IPS DF 4.7 (cell line): ENCODE data around the gene C4orf51.

Experiments
- DNase-seq: peaks from one replicate; pipeline ENCODE4 v3.0.0-alpha.2; 2013; ENCODE audit warnings: low spot score; ENCODE audit errors: extremely low read depth

C4orf51 gene

GRCh38 chr4:145755802-145756201 lies 75.9 kb downstream of the C4orf51 start:
- DNase-seq = no peak

GRCh38 chr4:145756244-145756643 lies 76.3 kb downstream of the C4orf51 start:
- no peak for DNase-seq

GRCh38 chr4:145757188-145757587 lies 77.2 kb downstream of the C4orf51 start:
- no peak for DNase-seq

GRCh38 chr4:145760176-145760575 lies 80.2 kb downstream of the C4orf51 start:
- DNase-seq = no peak

GRCh38 chr4:145760961-145761929 lies 81.3 kb downstream of the C4orf51 start:
- DNase-seq = no peak

GRCh38 chr4:145762719-145763118 lies 82.8 kb downstream of the C4orf51 start:
- no peak for DNase-seq

GRCh38 chr4:145763399-145763798 lies 83.5 kb downstream of the C4orf51 start:
- DNase-seq = no peak

DNA sequence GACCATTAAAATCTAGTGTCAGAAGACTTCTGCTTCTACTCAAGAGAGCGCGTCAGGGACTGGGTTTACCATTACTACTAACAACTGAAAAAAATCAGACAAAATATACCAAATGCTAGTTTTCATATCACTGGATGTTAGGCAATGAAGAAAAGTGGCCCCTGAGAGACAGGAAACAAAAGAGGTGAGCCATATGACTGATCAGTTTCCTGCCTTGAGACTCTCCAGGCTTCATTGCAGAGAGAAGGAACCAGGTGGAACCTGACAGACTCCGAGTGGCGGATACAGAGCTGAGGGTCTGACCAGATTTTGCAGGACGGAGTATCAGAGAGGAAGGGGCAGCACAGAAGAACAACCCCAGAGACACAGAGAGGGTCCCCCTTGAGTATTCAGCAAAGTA lies 86.3 kb downstream of the C4orf51 start:
- DNase-seq = no peak

GRCh38 chr4:145769450-145770037 lies 89.6 kb downstream of the C4orf51 start:
- no peak for DNase-seq

- no peak for DNase-seq
Measured at GRCh38 chr4:145770124-145770523, 90.2 kb downstream of the C4orf51 start.

DNA sequence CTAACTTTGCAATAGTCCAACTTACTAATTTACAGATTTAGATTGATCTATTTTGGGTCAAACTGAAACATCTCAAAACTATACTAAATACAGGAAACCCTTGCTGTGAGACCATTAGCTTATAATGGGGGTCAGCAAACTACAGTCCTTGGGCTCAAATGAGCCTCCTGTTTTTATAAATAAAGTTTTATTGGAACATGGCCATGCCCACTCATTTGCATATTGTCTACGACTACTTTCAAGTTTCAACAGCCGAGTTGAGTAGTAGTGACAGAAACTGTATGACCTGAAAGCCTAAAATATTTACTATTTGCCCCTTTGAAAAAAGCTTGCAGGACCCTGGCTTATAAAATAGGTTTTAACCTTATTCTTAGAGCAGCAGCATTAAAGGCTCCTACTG lies 92.4 kb downstream of the C4orf51 start:
- no peak for DNase-seq

DNA sequence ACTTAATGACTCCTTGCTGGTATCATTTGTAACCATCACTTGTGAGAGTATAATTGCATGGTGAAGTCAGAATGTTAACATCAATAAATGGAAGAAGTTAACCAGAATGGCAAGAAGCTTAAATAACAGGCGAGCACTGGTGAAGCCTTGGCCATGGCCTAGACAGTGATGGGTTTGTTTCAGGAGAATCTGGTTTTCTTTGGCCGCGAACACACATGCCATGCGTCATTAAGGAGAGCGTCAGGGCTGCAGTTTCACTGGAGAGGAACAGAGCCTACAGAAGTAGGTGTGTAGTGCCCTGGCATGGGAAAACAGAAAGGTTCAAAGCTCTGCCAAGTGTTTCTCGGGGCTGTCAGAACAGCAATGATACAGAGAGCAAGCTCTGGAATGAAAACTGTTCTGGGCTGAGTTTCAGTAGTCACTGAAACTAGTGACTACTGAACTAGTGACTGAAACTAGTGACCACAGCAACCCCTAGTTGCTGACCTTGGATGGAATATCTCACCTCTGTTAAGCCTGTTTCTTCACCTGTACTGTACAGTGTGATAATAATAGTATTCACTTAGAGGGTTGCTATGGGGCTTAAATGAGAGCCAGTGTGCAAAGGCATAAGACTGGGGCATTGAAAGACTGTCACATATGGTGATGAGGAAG lies 93.8 kb downstream of the C4orf51 start:
- DNase-seq = no peak

- DNase-seq = no peak
Measured at GRCh38 chr4:145774473-145774872, 94.5 kb downstream of the C4orf51 start.

DNA sequence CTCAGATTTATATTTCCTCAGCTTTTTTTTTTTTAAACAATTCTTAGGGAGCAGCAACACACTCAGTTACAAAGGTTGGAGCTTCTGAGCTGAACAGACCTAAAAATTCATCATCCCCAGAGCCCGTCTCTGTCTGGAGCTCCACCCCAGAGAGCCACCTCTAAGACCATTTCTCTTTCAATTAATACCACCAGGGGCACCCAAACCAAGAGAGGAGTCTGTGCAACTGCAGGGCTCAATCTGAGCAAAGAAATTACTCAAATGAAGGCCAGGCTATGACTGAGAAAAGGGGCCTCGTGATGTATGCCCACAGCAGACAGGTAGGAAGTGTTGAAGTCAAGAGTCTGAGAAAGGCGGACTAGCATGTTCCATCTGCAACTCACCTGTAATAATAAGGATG lies 95.5 kb downstream of the C4orf51 start:
- DNase-seq = no peak

- no peak for DNase-seq
Measured at GRCh38 chr4:145776208-145776607, 96.3 kb downstream of the C4orf51 start.

DNA sequence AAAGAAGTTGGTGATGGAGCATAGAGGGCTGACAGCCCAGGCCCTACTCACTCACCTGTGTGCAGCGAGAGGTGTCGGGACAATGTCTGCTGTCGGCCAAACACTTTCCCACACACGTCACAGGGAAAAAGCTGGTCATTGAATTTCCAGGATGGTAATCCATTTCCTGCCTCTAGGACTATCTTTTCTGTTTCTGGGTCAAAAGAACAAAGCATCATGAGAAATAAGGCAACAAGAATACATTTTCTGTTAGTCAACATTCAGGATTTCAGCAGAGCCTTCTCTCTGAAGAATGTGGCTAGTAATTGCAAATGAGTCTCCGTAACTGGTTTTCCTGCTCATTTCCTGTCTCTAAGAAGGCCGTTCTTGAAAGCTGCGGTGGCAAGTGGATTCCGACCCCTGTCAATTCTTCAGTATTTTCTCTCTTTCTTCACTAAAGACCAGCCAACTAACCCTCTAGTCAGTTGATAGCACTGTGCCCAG lies 99.4 kb downstream of the C4orf51 start:
- peak; percentile 46 for DNase-seq

DNA sequence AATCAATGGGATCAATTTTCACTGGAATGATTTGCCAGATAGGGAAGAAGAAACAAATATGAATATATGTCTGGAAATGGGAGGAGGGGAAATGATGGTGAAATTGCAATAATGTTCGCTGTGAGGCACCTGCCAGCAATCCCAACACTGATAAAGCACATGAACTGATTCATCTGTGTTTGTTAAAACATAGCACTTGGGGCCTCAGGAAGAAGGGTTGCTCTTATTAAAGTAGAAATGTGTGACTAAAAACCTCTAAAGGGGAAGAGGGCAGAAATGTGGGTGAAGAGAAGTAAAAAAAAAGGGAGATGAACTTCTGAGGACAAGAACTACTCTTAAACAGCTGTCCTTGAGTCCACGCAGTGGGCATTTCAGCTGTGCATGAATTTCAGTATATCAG lies 101.4 kb downstream of the C4orf51 start:
- DNase-seq = no peak
